Head of caudate nucleus (tissue), 42 donors: ENCODE results near the gene PLEKHA5.

Source experiments
- DNase-seq, 42 donors: peaks; one replicate each; pipeline versions ENCODE4 v3.0.0 to v3.0.0-alpha.2; 2020 to 2021; ENCODE audit warnings: mixed read lengths in 7 of 42
- intact Hi-C: fragments of 100-400 bp; cut with DNase I; formaldehyde crosslinking; loops from one replicate; pipeline ENCODE4 v1.15.0; 2022

Gene PLEKHA5

DNA sequence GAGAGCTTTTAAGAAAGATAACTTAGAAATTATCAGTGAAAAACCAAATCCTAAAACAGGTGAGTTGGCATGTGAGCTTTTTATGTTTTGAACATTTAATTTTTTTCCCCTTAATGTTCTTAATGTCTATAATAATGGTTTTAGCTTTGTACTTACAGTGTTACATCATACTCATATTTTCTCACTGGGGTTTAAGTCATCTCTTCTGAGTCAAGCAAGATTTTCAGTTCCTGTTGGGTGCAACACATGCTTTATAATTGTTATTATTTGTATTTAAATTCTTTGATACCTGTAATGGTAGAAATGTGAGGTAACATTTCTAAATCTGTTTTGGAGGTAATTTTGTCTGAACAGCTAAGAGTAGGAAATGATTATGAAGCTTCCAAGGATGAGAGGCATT is 113.0 kb downstream of the PLEKHA5 start:
- intact Hi-C loops: no loop called here
- no peak for DNase-seq

- intact Hi-C loops: no loop called here
- DNase-seq: no peak
Measured at GRCh38 chr12:19243551-19243950, 114.0 kb downstream of the PLEKHA5 start.

GRCh38 chr12:19244312-19244711 is 114.8 kb downstream of the PLEKHA5 start:
- intact Hi-C loops: no loop called here
- DNase-seq: peak in 1 of 42 donors; percentile 32

DNA sequence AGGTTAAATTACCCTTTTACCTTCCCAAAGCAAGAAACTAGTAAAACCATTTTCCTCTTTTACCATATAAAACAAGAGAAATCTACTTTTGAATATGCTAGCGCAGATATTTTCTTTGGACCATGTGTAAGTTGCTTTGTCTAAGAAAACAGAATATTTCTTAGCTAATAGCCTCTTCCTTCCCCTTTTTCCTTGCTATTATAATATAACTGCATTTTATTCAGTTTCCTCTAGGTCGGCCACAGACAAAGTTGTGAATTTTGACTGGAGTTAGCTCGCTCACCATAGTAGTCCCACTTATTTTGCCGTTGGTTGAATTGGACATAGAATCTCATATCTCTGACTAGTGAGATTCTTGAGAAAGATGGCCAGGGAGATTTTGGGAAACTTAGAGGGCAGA is 115.6 kb downstream of the PLEKHA5 start:
- DNase-seq: no peak
- intact Hi-C loops: no loop called here

DNA sequence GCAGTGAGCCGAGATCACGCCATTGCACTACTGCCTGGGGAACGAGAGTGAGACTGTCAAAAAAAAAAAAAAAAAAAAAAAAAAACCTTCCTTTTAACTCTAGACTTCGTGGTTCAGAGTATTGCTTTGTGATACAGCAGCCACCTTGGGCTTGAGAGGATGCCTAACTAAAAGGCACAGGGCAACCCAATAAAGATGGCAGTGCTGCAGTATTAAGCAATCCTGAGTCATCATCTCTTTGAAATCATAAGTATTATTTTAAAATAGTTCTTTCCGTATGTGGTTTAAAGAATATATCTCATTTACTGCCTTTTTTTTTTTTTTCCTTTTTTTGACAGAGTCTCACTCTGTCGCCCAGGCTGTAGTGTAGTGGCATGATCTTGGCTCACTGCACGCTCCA is 116.1 kb downstream of the PLEKHA5 start:
- intact Hi-C loops: no loop called here
- DNase-seq: no peak

GRCh38 chr12:19246933-19247332 is 117.4 kb downstream of the PLEKHA5 start:
- DNase-seq: no peak
- intact Hi-C loops: no loop called here

DNA sequence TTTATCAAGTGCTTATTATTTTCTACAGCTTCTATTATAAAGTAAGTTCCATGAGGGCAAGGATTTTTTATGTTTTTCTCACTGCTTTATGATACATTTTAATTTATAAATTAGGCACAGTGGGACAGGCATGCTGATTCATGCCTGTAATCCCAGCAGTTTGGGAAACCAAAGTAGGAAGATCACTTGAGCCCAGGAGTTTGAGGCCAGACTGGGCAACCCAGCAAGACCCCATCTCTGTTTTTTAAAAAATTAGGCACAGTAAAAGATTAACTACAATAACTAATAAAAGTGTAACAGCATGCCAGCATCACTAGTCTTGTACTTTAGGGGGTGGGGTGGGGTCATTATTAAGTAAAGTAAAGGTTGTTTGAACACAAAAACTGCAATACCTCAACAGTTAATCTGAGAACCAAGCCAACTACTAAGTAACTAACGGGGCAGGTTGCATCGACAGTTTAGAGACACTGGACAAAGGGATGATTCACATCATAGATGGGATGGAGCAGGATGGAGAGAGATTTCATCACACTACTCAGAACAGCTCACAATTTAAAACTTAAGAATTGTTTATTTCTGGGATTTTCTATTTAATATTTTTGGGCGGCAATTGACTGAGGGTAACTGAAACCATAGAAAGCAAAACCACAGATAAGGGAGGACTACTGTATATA is 119.5 kb downstream of the PLEKHA5 start:
- DNase-seq: no peak
- intact Hi-C loops: no loop called here

GRCh38 chr12:19251481-19252132 is 122.1 kb downstream of the PLEKHA5 start:
- intact Hi-C loops: no loop called here
- DNase-seq: no peak

DNA sequence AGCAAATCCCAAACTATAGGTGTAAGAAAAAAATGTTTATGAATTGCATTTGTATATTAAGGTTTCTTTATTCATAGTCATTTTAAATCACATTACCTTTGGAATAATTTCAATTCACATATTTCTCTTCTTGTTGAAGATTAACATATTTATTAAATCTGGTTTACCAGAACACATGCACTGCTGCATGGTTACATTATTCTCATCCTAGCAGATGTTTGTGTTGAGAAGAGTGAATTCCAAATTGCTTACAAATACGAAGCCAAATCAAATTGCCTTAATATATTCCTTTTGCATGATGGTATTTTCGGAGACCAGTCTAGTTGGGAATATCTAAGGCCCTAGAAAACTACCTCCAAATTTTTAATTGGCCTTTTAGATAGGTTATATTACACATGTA is 130.6 kb downstream of the PLEKHA5 start:
- no peak for DNase-seq
- intact Hi-C loops: no loop called here

- intact Hi-C loops: no loop called here
- no peak for DNase-seq
Measured at GRCh38 chr12:19261773-19262172, 132.2 kb downstream of the PLEKHA5 start.

GRCh38 chr12:19263672-19264071 is 134.1 kb downstream of the PLEKHA5 start:
- intact Hi-C loops: no loop called here
- no peak for DNase-seq

- peak in 3 of 42 donors; percentile 12 to 24 (median 20) for DNase-seq
- intact Hi-C loops: no loop called here
Measured at GRCh38 chr12:19273482-19274330, 144.2 kb downstream of the PLEKHA5 start.

GRCh38 chr12:19276767-19277166 is 147.2 kb downstream of the PLEKHA5 start:
- no peak for DNase-seq
- intact Hi-C loops: no loop called here

GRCh38 chr12:19277711-19278110 is 148.2 kb downstream of the PLEKHA5 start:
- DNase-seq: no peak
- intact Hi-C loops: no loop called here

DNA sequence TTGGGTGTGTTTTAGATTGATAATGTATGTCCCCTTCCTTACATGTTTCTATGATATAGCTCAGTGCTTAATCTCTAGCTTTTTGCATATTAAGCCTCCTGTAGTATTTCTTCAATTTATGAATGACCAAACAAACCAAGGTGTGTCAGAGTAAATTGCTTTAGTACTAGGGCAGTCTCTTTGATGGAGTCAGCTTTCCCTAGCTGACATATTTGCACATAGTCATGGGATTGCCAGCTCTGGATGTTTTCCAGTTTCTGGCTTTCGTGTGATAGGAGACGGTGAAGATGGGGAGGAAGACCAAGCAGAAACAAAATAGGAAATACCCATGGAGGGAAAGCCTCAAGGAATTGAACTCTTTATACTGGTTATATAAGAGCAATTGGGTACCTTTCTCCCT is 148.9 kb downstream of the PLEKHA5 start:
- no peak for DNase-seq
- intact Hi-C loops: no loop called here

- DNase-seq: no peak
- intact Hi-C loops: loop anchor here (10.0 kb wide), 1 partner anchor 847 kb away; no protein-coding TSS in a partner anchor
Measured at GRCh38 chr12:19282133-19282699, 152.7 kb downstream of the PLEKHA5 start.

DNA sequence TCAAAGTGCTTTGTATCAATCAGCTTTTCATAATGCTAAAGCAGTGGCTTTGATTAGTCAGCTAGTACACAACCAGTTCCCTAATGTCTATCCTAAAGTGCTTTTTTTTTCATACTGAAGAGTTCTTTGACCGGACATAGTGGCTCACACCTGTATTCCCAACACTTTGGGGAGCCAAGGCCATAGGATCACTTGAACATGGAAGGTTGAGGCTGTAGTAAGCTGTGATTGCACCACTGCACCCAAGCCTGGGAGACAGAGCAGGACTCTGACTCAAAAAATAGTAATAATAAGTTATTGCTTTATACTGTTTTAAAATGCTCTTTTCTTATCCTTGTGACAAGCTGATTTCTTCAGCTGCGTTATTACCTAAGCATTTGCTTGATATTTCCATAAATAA is 155.1 kb downstream of the PLEKHA5 start:
- no peak for DNase-seq
- intact Hi-C loops: loop anchor here (5.0 to 10.0 kb wide), 2 partner anchors 102 to 850 kb away; no protein-coding TSS in a partner anchor

- intact Hi-C loops: loop anchor here (5.0 to 10.0 kb wide), 2 partner anchors 104 to 851 kb away; no protein-coding TSS in a partner anchor
Measured at GRCh38 chr12:19285793-19286448, 156.4 kb downstream of the PLEKHA5 start.

GRCh38 chr12:19287302-19287701 is 157.8 kb downstream of the PLEKHA5 start:
- intact Hi-C loops: loop anchor here (5.0 to 10.0 kb wide), 2 partner anchors 105 to 853 kb away; no protein-coding TSS in a partner anchor

More at GRCh38 chr12:19285793-19286448, 156.4 kb downstream of the PLEKHA5 start:
- no peak for DNase-seq

More at GRCh38 chr12:19287302-19287701, 157.8 kb downstream of the PLEKHA5 start:
- no peak for DNase-seq
